Left forelimb (tissue), 1 donor: ENCODE data around the gene KANK3.
"Not testable (repeated sequence)": the region's sequence is repeated elsewhere in the genome, so short reads cannot be mapped to it uniquely, and the experiment has no call there.

Source experiments
- DNase-seq: peaks from one replicate; pipeline ENCODE4 v3.0.0-alpha.2; 2018; ENCODE audit warnings: low spot score

The KANK3 gene

DNA sequence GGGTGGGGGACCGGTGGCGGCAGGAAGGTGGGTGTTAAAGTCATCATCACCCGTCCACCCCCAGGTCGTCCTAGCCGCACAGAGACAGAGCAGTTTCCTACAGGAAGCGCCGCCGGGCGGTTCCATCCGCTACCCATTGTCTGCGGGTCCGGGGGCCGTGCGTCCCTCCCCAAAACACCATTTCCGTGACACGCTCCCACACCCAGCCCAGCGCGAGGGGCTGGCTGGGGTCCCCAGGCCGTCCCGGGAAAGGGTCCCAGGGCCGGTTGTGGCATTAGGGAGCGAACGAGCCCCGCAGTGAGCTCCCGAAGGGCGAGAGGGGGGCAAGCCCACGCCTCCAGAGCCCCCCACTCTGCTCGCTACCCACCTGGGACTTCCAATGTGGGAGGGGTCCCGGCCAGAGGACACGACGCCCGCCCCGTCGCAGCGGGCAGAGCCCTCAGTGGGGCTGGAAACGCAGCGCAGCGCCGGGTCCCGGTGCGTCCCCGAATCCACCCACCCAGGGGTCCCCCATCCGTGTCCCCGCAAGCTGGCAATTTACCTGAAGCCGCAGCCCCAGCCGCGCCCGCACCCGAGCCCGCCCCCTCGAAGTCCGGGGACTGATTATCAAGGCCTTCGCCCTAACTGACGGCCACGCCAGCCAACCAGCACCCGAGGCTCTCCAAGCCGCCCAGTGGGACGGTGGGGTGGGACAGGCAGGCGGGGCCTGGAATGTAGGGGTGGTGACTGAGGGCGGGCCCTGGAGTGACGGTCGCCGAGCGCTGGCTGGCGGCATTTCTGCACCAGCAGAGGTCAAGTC is at the start of gene KANK3:
KANK3 (minus strand) TSS at position 579 of the 799 bp plus-strand sequence. CDS start 5,434 bp downstream, outside the sequence.
- peak; percentile 86 for DNase-seq

DNA sequence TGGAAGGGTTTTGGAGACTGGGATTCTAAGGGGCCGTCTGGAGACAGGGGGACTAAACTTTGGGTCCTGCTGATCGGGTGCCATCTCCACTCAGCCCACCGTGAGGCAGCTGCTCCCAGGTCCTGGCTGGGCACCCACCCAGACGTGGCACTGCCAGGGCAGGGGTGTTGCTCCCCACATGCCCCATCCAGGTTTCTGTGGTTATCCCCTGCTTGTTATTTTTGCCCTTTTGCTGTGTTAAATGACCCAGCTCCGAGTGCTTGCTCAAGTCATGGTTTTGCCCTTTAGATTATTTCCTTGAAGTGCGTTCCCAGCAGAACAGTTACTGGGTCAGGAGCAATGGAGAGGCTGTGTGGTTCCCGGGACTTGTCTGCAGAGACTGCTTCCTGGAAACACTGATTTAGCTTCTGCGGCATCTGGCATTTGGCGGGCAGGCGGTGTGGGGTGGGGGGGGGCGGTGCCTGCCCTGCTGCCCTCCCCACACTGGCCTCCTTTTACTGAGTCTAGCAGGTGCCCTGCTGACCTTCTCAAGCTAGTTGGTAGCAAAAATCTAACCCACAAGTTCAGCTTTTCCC is 49.0 kb upstream of the KANK3 start:
- DNase-seq: no peak

DNA sequence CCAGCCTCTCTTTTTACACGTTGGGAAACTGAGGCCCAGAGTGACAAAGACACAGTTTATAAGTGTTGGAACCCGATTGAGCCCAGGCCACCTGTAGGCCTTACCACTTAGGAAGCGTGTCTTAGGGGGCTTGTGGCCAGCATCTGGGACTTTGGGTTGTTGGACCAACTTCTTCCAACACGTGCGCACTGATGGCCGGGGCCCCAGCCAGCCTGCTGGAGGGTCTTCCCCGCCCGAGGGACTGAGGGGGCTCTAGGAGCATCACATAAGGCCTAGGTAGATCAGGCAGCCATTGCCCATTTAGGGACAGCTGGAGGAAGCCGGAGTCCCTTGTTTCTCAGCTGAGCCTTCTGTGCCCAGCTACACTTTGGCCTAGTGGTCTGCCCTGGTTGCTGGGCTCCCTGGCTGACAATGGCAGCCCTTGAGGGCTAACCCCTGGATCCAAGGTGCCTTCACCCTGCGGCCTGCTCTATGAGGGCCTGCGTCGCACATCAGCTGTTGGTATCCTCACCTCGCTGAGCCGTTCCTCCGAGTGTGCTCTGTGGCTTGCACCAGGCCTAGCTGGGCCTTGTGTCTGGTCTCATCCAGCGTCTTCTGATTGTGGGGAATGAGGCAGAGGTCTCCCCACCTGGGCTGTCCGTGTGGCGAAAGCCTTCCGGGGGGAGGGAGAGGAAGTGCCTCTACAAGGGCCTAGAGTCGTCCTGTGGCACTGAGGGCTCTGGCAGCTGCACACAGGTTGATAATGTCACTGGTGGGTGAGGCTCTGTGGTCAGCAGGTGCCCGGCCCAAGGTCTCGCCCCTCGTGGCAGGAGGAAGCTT is 48.3 kb upstream of the KANK3 start:
- DNase-seq: no peak

DNA sequence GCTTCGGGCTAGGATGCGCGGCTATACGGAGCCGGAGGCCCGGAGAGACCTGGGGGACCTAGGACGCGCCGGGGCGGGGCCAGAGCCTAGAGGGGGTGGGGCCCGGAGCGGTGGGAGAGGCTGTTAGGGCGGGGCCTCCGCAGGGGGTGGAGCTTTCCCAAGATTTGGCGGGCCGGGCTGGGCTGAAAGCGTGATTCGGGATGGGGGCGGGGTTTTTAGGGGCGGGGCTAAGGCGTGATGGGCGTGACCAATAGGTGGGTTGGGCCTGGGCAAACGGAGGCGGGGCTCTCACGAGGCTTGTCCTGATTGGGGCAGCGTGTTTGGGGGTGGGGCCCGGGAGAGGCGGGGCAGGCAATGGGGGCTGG is 47.5 kb upstream of the KANK3 start:
- DNase-seq: peak; percentile 96

DNA sequence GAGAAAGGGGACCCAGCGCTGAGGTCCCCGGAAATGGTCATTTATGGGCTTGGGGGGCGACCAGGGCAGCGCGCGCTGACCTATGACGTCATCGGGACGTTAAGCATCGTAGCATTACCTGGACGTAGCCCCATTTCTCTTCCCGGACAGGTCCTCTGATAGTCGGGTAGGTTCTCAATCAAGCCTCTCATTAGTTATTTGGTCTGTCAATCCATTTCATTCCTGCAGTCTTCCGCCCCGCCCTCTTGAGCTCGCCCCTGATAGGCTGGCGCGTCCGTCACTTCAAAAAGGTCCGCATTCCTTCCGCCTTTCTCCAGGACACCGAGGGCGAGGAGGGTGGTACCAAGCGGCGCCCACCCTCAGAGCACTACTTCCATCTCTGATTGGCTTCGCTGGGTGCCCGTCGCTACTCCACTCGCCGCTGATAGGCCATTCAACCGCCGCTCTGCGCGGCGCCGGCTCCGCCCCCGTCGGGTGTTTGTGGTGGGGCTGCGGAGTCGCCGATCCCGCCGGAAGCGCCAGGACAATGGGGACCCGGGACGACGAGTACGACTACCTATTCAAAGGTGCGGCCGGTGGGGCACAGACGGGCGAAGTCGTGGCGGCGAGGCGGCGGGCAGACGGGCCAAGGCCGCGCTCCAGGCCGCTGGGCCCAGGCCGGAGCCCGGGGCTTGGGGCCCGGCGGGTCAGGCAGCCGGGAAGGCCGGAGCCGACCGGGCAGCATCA is 47.0 kb upstream of the KANK3 start, which contains the start of gene RAB11B:
RAB11B (plus strand) TSS at position 470 of the 726 bp plus-strand sequence; CDS start at position 527, 57 bp downstream.
- DNase-seq: peak; percentile 99

DNA sequence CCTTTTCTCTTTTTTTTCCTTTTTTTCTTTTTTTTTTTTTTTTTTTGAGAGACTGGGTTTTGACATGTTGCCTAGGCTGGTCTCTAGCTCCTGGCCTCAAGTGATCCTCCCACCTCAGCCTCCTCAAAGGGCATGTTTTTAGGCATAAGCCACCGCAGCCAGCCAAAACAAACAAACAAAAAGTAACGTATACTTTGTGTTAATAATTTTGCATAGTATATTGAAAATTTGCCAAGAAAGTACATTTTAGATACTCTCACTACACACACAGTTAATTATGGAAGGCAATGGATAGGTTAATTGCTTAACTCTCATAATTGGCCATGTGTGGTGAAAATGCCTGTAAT is 45.5 kb upstream of the KANK3 start:
- no peak for DNase-seq

DNA sequence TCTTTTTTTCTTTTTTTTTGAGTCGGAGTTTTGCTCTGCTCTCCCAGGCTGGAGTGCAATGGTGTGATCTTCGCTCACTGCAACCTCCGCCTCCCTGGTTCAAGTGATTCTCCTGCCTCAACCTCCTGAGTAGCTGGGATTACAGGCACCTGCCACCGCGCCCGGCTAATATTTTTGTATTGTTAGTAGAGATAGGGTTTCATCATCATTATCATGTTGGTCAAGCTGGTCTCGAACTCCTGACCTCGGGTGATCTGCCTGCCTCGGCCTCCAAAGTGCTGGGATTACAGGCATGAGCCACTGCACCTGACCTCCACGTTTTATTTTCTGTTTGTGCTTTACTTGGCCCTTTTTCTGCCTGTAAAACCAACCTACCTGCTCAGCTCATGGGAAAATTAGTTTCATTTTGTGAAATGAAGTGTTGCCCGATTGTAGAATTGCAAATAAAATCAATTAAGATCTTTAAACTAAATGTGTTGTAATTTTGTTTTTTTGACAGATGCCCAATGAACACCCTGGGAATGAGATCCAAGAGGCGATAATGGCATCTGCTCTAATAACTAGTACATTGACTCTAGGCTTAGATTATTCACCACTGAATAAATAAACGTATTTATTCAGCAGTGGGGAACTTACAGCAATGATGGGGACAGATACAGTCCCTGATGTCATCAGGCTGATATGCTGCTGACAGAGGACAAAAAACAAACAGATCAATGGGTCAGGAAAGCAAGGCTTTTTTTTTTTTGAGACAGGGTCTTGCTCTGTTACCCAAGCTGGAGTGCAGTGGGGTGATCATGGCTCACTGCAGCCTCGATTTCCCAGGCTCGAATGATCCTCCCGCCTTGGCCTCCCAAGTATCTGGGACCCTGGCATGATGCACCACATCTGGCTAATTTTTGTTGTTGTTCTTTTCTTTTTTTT is 44.9 kb upstream of the KANK3 start:
- DNase-seq: no peak

DNA sequence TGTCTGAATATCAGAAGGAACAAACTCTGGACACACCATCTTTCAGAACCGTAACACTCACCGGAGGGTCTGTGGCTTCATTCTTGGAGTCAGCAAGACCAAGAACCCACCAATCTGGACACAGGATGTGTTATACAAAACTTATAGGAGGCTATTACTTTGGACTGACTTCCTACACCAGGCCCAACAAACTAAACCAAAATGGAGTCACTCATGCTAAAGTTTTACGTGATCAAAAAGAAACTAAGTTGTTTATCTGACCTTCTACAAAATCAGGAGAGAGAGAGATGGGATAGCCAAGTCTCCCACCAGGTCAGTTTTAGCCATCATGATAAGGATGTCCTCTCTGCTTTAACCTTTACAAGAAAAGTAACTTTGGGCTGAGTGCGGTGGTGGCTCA is 43.9 kb upstream of the KANK3 start:
- no peak for DNase-seq

DNA sequence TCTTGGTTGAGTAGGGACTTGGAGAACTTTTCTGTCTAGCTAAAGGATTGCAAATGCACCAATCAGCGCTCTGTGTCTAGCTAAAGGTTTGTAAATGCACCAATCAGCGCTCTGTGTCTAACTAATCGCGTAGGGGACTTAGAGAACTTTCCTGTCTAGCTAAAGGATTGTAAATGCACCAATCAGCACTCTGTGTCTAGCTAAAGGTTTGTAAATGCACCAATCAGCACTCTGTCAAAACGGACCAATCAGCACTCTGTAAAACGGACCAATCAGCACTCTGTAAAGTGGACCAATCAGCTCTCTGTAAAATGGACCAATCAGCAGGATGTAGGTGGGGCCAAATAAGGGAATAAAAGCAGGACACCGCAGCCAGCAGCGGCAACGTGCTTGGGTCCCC is 43.4 kb upstream of the KANK3 start:
- not testable (repeated sequence) for DNase-seq

DNA sequence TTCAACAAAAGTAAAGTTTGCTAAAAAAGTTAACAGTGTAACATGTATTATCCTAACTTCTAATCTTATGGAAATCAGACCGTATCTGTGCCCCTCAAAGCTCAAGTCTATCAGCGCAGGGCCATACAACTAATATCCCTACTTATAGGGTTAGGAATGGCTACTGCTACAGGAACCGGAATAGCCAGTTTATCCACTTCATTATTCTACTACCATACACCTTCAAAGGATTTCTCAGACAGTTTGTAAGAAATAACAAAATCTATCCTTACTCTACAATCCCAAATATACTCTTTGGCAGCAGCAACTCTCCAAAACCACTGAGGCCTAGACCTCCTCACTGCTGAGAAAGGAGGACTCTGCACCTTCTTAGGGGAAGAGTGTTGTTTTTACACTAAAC is 42.5 kb upstream of the KANK3 start:
- not testable (repeated sequence) for DNase-seq

DNA sequence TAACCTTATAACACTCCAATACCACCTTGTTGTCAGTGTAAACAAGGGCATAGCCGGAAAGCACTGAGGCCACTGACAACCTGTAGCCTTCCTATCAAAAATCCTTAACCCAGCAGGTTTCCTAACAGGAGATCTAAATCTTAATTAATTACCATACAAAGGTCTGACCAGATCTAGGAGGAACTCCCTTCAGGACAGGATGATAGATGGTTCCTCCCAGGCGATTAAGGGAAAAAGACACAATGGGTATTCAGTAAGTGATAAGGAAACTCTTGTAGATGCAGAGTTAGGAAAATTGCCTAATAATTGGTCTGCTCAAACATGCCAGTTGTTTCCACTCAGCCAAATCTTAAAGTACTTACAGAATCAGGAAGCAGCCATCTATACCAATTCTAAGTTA is 42.0 kb upstream of the KANK3 start:
- not testable (repeated sequence) for DNase-seq

DNA sequence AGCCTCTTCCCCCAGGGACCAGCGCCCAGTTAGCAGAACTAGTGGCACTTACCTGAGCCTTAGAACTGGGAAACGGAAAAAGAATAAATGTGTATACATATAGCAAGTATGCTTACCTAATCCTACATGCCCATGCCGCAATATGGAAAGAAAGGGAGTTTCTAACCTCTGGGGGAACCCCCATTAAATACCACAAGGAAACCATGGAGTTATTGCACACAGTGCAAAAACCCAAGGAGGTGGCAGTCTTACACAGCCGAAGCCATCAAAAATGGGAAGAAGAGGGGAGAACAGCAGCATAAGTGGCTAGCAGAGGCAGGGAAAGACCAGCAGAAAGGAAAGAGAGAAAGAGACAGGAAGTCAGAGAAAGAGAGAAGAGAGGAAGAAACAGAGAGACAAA is 41.5 kb upstream of the KANK3 start:
- DNase-seq: not testable (repeated sequence)

DNA sequence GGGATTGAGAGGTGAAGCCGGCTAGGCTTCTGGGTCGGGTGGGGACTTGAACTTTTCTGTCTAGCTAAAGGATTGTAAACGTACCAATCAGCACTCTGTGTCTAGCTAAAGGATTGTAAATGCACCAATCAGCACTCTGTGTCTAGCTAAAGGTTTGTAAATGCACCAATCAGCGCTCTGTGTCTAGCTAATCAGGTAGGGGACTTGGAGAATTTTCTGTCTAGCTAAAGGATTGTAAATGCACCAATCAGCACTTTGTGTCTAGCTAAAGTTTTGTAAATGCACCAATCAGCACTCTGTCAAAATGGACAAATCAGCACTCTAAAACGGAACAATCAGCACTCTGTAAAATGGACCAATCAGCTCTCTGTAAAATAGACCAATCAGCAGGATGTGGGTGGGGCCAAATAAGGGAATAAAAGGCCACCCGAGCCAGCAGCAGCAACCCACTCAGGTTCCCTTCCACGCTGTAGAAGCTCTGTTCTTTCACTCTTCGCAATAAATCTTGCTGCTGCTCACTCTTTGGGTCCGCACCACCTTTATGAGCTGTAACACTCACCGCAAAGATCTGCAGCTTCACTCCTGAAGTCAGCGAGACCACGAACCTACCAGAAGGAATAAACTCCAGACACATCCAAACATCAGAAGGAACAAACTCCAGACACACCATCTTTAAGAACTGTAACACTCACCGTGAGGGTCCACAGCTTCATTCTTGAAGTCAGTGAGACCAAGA is 36.3 kb upstream of the KANK3 start:
- not testable (repeated sequence) for DNase-seq

DNA sequence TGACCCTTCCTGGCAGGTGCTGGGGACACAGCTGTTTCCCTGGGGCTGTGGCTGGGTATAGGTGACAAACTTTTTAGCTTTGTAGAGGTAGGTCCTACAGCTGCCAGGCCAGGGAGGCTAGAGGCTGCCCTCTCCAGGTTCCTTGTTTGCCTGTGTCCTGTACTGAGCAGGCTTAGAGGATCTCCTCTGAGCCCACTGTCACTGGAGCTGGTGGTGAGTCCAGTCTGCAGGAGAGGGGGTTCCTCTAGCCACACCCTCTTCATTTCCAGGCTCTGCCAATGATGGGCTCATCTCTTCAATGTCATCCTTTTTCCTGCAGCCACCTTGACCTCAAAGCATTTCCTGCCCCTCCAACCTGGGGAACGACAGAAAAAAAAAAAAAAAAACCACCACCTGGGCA is 34.5 kb upstream of the KANK3 start:
- DNase-seq: no peak

DNA sequence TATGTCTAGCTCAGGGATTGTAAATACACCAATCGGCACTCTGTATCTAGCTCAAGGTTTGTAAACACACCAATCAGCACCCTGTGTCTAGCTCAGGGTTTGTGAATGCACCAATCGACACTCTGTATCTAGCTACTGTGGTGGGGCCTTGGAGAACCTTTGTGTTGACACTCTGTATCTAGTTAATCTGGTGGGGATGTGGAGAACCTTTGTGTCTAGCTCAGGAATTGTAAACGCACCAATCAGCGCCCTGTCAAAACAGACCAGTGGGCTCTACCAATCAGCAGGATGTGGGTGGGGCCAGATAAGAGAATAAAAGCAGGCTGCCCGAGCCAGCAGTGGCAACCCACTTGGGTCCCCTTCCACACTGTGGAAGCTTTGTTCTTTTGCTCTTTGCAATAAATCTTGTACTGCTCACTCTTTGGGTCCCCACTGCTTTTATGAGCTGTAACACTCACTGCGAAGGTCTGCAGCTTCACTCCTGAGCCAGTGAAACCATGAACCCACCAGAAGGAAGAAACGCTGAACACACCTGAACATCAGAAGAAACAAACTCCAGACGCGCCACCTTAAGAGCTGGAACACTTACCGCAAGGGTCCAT is 33.4 kb upstream of the KANK3 start:
- DNase-seq: not testable (repeated sequence)

DNA sequence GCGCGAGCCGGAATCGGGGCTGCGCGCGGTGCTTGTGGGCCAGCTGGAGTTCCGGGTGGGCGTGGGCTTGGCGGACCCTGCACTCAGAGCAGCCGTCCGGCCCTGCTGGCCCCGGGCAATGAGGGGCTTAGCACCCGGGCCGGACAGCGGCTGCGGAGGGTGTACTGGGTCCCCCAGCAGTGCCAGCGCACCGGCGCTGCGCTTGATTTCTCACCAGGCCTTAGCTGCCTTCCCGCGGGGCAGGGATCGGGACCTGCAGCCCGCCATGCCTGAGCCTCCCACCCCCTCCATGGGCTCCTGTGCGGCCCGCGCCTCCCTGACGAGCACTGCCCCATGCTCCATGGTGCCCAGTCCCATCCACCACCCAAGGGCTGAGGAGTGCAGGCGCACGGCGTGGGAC is 32.7 kb upstream of the KANK3 start:
- DNase-seq: not testable (repeated sequence)

DNA sequence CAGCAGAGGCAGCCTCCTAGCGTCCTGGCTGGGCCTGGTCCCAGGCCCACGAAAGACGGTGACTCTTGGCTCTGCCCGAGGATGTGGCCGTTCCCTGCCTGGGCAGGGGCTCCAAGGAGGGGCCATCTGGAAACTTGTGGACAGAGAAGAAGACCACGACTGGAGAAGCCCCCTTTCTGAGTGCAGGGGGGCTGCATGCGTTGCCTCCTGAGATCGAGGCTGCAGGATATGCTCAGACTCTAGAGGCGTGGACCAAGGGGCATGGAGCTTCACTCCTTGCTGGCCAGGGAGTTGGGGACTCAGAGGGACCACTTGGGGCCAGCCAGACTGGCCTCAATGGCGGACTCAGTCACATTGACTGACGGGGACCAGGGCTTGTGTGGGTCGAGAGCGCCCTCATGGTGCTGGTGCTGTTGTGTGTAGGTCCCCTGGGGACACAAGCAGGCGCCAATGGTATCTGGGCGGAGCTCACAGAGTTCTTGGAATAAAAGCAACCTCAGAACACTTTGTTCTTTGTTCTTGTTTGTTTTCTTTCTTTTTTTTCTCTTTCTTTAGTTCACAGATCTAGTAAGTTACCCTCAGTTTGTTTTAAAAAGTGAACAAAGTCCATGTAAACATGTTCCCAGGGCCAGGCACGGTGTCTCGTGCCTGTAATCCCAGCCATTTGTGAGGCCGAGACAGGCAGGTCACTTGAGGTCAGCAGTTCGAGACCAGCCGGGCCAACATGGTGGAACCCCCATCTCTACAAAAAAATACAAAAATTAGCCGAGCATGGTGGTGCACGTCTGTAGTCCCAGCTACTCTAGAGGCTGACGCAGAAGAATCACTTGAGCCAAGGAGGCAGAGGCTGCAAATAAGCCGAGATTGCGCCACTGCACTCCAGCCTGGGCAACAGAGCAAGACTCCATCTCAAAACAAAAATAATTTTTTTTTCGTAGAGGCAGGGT is 31.1 kb upstream of the KANK3 start:
- DNase-seq: no peak

DNA sequence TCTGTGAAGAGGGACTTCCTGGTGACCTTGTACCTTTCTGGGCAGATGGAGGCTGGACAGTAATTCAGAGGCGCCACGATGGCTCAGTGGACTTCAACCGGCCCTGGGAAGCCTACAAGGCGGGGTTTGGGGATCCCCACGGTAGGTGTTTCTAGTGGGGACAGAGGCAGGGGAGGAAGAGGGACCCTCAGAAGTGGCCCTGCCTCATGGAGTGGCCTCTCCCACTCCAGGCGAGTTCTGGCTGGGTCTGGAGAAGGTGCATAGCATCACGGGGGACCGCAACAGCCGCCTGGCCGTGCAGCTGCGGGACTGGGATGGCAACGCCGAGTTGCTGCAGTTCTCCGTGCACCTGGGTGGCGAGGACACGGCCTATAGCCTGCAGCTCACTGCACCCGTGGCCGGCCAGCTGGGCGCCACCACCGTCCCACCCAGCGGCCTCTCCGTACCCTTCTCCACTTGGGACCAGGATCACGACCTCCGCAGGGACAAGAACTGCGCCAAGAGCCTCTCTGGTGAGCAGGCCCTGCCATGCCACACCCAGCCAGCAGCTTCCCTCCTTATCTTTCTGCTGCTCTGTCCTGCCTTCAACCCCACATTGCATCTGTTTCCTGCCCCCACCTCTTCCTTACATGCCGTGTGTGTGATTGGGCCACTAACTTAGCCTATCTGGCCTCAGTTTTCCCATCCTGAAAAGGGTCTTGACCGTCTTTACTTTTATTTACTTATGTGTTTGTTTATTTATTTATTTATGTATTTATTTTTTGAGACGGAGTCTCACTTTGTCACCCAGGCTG is 28.1 kb upstream of the KANK3 start:
- DNase-seq: no peak
